ENCODE data around the gene CYTH2. TPM values are rescaled to one million over a fixed set of nuclear protein-coding genes. Genes with fewer than 3 reads are reported as not detected.

The CYTH2 gene
- total and polyA plus RNA-seq, 2 of the 8 experiments (the other 6 are each of a cell fraction or from before 2014, with no cell fraction given): 43.7 to 71.4 TPM

- peaks cover 9% of the 10 kb centered on the region for H3K23me2 ChIP-seq (ENCODE audit: low read depth, low read length)
- H2BK20ac ChIP-seq (ENCODE audit: low read length): no peak overlapping the region
- H3K79me2 ChIP-seq (ENCODE audit: control insufficient read depth in 1 of 2, insufficient read depth in 2 of 2, low read length in 2 of 2): peaks cover 0 to 8% of the 10 kb centered on the region in 2 experiments; a peak in 2 of 4 replicates
- H2BK12ac ChIP-seq (ENCODE audit: low read depth, low read length): no peak overlapping the region
- H3K27me3 ChIP-seq (replicated peaks in 1 of 4; ENCODE audit: control insufficient read depth in 3 of 4, extremely low read depth in 1 of 4, insufficient read depth in 3 of 4, low read length in 3 of 4): no peaks in the 10 kb centered on the region
- no peak overlapping the region for H3K14ac ChIP-seq (ENCODE audit: insufficient read length)
- H4K5ac ChIP-seq (ENCODE audit: insufficient read length, low read depth, low read length): no peak overlapping the region
- H2BK15ac ChIP-seq (ENCODE audit: low read length): no peak overlapping the region
- H3K36me3 ChIP-seq (ENCODE audit: control insufficient read depth in 2 of 4, insufficient read depth in 4 of 4, low read length in 3 of 4): peaks cover 17 to 40% (median 33%) of the 10 kb centered on the region in 4 experiments
- CTCF ChIA-PET (ENCODE audit: partially characterized antibody): interaction anchor here (0.7 to 1.9 kb wide), 7 partner anchors 9 to 169 kb away, joined by 3 to 8 read pairs (median 3); partner anchors contain the start of genes KCNJ14 and KDELR1
- H4K8ac ChIP-seq (ENCODE audit: extremely low read depth, insufficient read depth, low read length): 0 out of 2 replicates have a peak overlapping the region, but pooled peaks have one; percentile 4
- H2BK120ac ChIP-seq (replicated peaks; ENCODE audit: low read depth, low read length): no peak overlapping the region
- peak overlapping the region; percentile 46 to 93 (median 92) for H3K9ac ChIP-seq (replicated peaks in 1 of 4; ENCODE audit: extremely low read depth in 1 of 4, low read depth in 3 of 4, low read length in 3 of 4)
- DNase-seq (ENCODE audit: low read depth in 1 of 2, low spot score in 2 of 2): no peak
- H2AK5ac ChIP-seq (ENCODE audit: low read depth, low read length): no peak overlapping the region
- no peak overlapping the region for H2AFZ ChIP-seq (ENCODE audit: low read length)
- peaks cover 0 to 12% of the 10 kb centered on the region in 2 experiments for H4K20me1 ChIP-seq (replicated peaks in 1 of 2; ENCODE audit: control insufficient read depth in 1 of 2, insufficient read depth in 2 of 2, low read length in 2 of 2)
- POLR2A ChIA-PET (ENCODE audit: partially characterized antibody): interaction anchor here (0.6 to 3.0 kb wide), 21 partner anchors 9 to 107 kb away, joined by 3 to 17 read pairs (median 4); partner anchors contain the start of genes GRIN2D, KCNJ14, KDELR1 and TMEM143
- WGBS, 2 experiments (ENCODE audit: extremely low coverage in 1 of 2, insufficient coverage in 1 of 2, insufficient read length in 1 of 2, insufficient replicate concordance in 2 of 2, low coverage in 1 of 2, low lambda C conversion rate in 2 of 2, missing lambda C conversion rate in 1 of 2): 89% methylated on average over 5 of the region's 7 CpGs; no CpG with 5 or more reads in 1 of the 2 experiments
- H3K56ac ChIP-seq (replicated peaks; ENCODE audit: insufficient read length, low read depth, low read length): no peak overlapping the region
- no peak overlapping the region for H3K4ac ChIP-seq (replicated peaks; ENCODE audit: insufficient read length, low read depth, low read length)
- peaks cover 2% of the 10 kb centered on the region; the same call in 1 of the 2 replicates for H3K79me1 ChIP-seq (ENCODE audit: low read depth, low read length)
- H3K9me3 ChIP-seq (ENCODE audit: insufficient read depth in 2 of 2, low read depth in 1 of 2, low read length in 1 of 2): no peaks in the 10 kb centered on the region
- H4K91ac ChIP-seq (replicated peaks; ENCODE audit: insufficient read length, low read length): no peak overlapping the region
- no peak overlapping the region for H3K18ac ChIP-seq (ENCODE audit: extremely low read depth, low read length)
- no peak for FAIRE-seq
- H3K27ac ChIP-seq (ENCODE audit: low read depth, low read length): peak overlapping the region; percentile 62
- H3K4me3 ChIP-seq (ENCODE audit: extremely low read depth in 1 of 4, insufficient read depth in 2 of 4, low read depth in 3 of 4, low read length in 4 of 4): peak overlapping the region; percentile 80 to 99 (median 95)
- H3K23ac ChIP-seq (ENCODE audit: insufficient read length): no peak overlapping the region
- peak overlapping the region; percentile 53 to 85 for H3K4me2 ChIP-seq (ENCODE audit: insufficient read depth in 1 of 2, low read depth in 2 of 2, low read length in 2 of 2)
- peaks cover 0 to 5% (median 4%) of the 10 kb centered on the region in 4 experiments; a peak in 4 of 7 replicates for H3K4me1 ChIP-seq (replicated peaks in 1 of 4; ENCODE audit: control insufficient read depth in 3 of 4, insufficient read depth in 4 of 4, low read length in 3 of 4)
- H2BK5ac ChIP-seq (ENCODE audit: low read depth, low read length): no peak overlapping the region
- TF ChIP-seq FOSL1 (IDR thresholded peaks at IDR 0.05; ENCODE audit: insufficient read depth, low read depth, low read length) (no peak), RNF2 (IDR thresholded peaks at IDR 0.05; ENCODE audit: borderline replicate concordance, low read depth, low read length, missing control alignments, poor library complexity, severe bottlenecking) (no peak), RAD21 (IDR thresholded peaks at IDR 0.05 in 1 of 2, conservative IDR thresholded peaks at IDR 0.05 in 1 of 2; ENCODE audit: low read depth in 2 of 2, low read length in 2 of 2) (no peak), KDM1A (IDR thresholded peaks at IDR 0.05; ENCODE audit: borderline replicate concordance, low read length) (no peak), ASH2L (IDR thresholded peaks at IDR 0.05; ENCODE audit: low read length) (no peak), TBP (IDR thresholded peaks at IDR 0.05; ENCODE audit: low read depth, low read length) (no peak), CHD2 (IDR thresholded peaks at IDR 0.05; ENCODE audit: low read length) (no peak), ATF2 (IDR thresholded peaks at IDR 0.05; ENCODE audit: low read length) (no peak), GABPA (IDR thresholded peaks at IDR 0.05; ENCODE audit: borderline replicate concordance, insufficient read depth, low read length) (no peak), SRF (IDR thresholded peaks at IDR 0.05; ENCODE audit: low read depth, low read length) (no peak), CREB1 (IDR thresholded peaks at IDR 0.05) (no peak)
These were observed 22.6 kb upstream of the CYTH2 start for GRCh38 chr19:48446579-48446978.
